A549 (cell line): ENCODE data around the gene CTIF. TPM values are rescaled to one million over a fixed set of nuclear protein-coding genes. Genes with fewer than 3 reads are reported as not detected.

Experiments used
- ATAC-seq, 2 experiments: fragments of 200-7000 bp in 1 of 2; fragments of >200 bp in 1 of 2; cut with Nextera tagmentation in 1 of 2; cut with Tn5 transposase in 1 of 2; 3 replicates each; pipeline versions ENCODE4 v1.8.0 to v1.9.1; 2018 to 2020; ENCODE audit warnings: mild to moderate bottlenecking in 1 of 2, moderate library complexity in 1 of 2
- CTCF ChIA-PET: fragments of 300-600 bp; sonication (Branson Sonifier 250); formaldehyde crosslinking; extraction: SDS; loops from one replicate; lab custom pipeline; 2021; ENCODE audit warnings: antibody characterized with exemption, inconsistent platforms; lab: Yijun Ruan, JAX
- POLR2A ChIA-PET: fragments of 350-600 bp; formaldehyde crosslinking; extraction: SDS; loops from one replicate; lab custom pipeline; 2021; ENCODE audit warnings: antibody characterized with exemption, inconsistent platforms; lab: Yijun Ruan, JAX
- DNase-seq, 2 experiments: peaks; one replicate each; pipeline versions ENCODE4 v3.0.0 to v3.0.0-alpha.2; 2011 to 2016; ENCODE audit warnings: low read depth in 1 of 2, low spot score in 1 of 2
- FAIRE-seq: peaks from 2 replicates; lab custom pipeline; 2011; peaks lifted over from hg19 to GRCh38; lab: Jason Lieb, UNC
- H3K27ac ChIP-seq, 2 experiments: fragments of >200 bp; sonication (Bioruptor Twin); formaldehyde crosslinking; 3 replicates each; pipeline ENCODE4 v1.5.1; 2016 to 2017
- H3K4me1 ChIP-seq: fragments of >200 bp; sonication (Bioruptor Twin); formaldehyde crosslinking; 3 replicates; pipeline ENCODE4 v1.6.1; 2016
- H3K4me2 ChIP-seq: fragments of >200 bp; sonication (Bioruptor Twin); formaldehyde crosslinking; 3 replicates; pipeline ENCODE4 v1.6.1; 2016
- H3K4me3 ChIP-seq: fragments of >200 bp; sonication (Bioruptor Twin); formaldehyde crosslinking; 3 replicates; pipeline ENCODE4 v1.5.1; 2016
- H3K9me3 ChIP-seq: fragments of >200 bp; sonication (Bioruptor Twin); formaldehyde crosslinking; 3 replicates; pipeline ENCODE4 v1.6.1; 2016
- BHLHE40 ChIP-seq: IDR thresholded peaks from 2 replicates; pipeline ENCODE4 v1.6.1; 2012; ENCODE audit warnings: low read depth, low read length, inconsistent platforms
- CBX2 ChIP-seq: fragments of 200-600 bp; sonication (generic); IDR thresholded peaks from 2 replicates; pipeline ENCODE4 v1.6.1; 2016; ENCODE audit warnings: low read depth, mild to moderate bottlenecking, borderline replicate concordance
- CBX8 ChIP-seq: fragments of 200-600 bp; sonication (generic); IDR thresholded peaks from 2 replicates; pipeline ENCODE4 v1.6.1; 2016
- CEBPB ChIP-seq, 2 experiments: fragments of >200 bp in 1 of 2; sonication (Bioruptor Twin) in 1 of 2; formaldehyde crosslinking in 1 of 2; IDR thresholded peaks; 2 replicates each; pipeline ENCODE4 v1.6.1; 2012 to 2016
- CTCF ChIP-seq: fragments of >200 bp; sonication (Bioruptor Twin); formaldehyde crosslinking; IDR thresholded peaks from 3 replicates; pipeline ENCODE4 v1.5.1; 2016
- EHF ChIP-seq: fragments of 250-450 bp; sonication (Bioruptor Pico); IDR thresholded peaks from 2 replicates; pipeline ENCODE4 v1.5.0; 2020; ENCODE audit warnings: mild to moderate bottlenecking
- FOSB ChIP-seq: fragments of 250-450 bp; sonication (Bioruptor Pico); IDR thresholded peaks from 2 replicates; pipeline ENCODE4 v1.5.0; 2020; ENCODE audit warnings: mild to moderate bottlenecking, moderate library complexity
- HEYL ChIP-seq: fragments of 250-450 bp; sonication (Bioruptor Pico); IDR thresholded peaks from 2 replicates; pipeline ENCODE4 v1.8.0; 2021; ENCODE audit warnings: mild to moderate bottlenecking, moderate library complexity
- JUNB ChIP-seq: fragments of >200 bp; sonication (Bioruptor Twin); formaldehyde crosslinking; IDR thresholded peaks from 2 replicates; pipeline ENCODE4 v1.6.1; 2016
- KDM5A ChIP-seq: fragments of 200-600 bp; sonication (generic); IDR thresholded peaks from 2 replicates; pipeline ENCODE4 v1.6.1; 2016; ENCODE audit warnings: antibody characterized with exemption, mild to moderate bottlenecking
- MAZ ChIP-seq: fragments of 150-350 bp; IDR thresholded peaks from 2 replicates; pipeline ENCODE4 v1.6.1; 2014; ENCODE audit warnings: antibody characterized with exemption, low read depth, low read length, borderline replicate concordance
- NFE2L2 ChIP-seq: fragments of 150-350 bp; conservative IDR thresholded peaks from 2 replicates; pipeline ENCODE4 v1.6.1; 2014; ENCODE audit warnings: low read length
- NPAS2 ChIP-seq: fragments of 250-450 bp; sonication (Bioruptor Pico); IDR thresholded peaks from 2 replicates; pipeline ENCODE4 v1.8.0; 2022; ENCODE audit warnings: mild to moderate bottlenecking, moderate library complexity, borderline replicate concordance
- RAD21 ChIP-seq, 2 experiments: fragments of >200 bp in 1 of 2; sonication (Bioruptor Twin) in 1 of 2; formaldehyde crosslinking in 1 of 2; IDR thresholded peaks in 1 of 2; conservative IDR thresholded peaks in 1 of 2; 2 replicates in 1 of 2; 3 replicates in 1 of 2; pipeline ENCODE4 v1.6.1; 2012 to 2018; ENCODE audit warnings: inconsistent platforms in 1 of 2
- RCOR1 ChIP-seq: fragments of 150-350 bp; IDR thresholded peaks from 2 replicates; pipeline ENCODE4 v1.6.1; 2014; ENCODE audit warnings: antibody characterized with exemption, low read length, low read depth
- RNF2 ChIP-seq: fragments of 200-600 bp; sonication (generic); IDR thresholded peaks from 2 replicates; pipeline ENCODE4 v1.6.1; 2016; ENCODE audit warnings: low read depth, mild to moderate bottlenecking, antibody characterized with exemption, moderate library complexity, borderline replicate concordance
- SMC3 ChIP-seq: fragments of >200 bp; sonication (Bioruptor Twin); formaldehyde crosslinking; IDR thresholded peaks from 3 replicates; pipeline ENCODE4 v1.6.1; 2018; ENCODE audit warnings: inconsistent platforms
- SREBF2 ChIP-seq: fragments of 450-650 bp; IDR thresholded peaks from 2 replicates; pipeline ENCODE4 v1.6.1; 2014; ENCODE audit warnings: mild to moderate bottlenecking, moderate library complexity
- TP53 ChIP-seq: fragments of 250-450 bp; sonication (Bioruptor Pico); IDR thresholded peaks from 2 replicates; pipeline ENCODE4 v1.5.0; 2021; ENCODE audit warnings: mild to moderate bottlenecking, moderate library complexity
- ZNF302 ChIP-seq: fragments of 250-450 bp; sonication (Bioruptor Pico); IDR thresholded peaks from 2 replicates; pipeline ENCODE4 v1.9.0; 2021; ENCODE audit warnings: inconsistent platforms, mild to moderate bottlenecking, moderate library complexity
- WGBS: methylation state at CpG from one replicate; pipeline ENCODE4 v1.1.6; 2017; ENCODE audit errors: missing lambda C conversion rate; 5-methylcytosine and 5-hydroxymethylcytosine counted together
- polyA plus RNA-seq, 4 experiments: library from polyadenylated mRNA; depleted of rRNA in 3 of 4; stranded (reverse); fragments of >200 nt; fragmentation: RNase III in 1 of 4; extraction: RNeasy Plus Mini Kit Qiagen cat#74134 plus additional on column Dnase treatment in 1 of 4; gene quantifications; 2 replicates in 3 of 4; 3 replicates in 1 of 4; pipeline ENCODE4 v1.2.3, GENCODE V29; 2011 to 2017
- TF ChIP-seq, protein P1 (sequence below): fragments of 250-450 bp; sonication (Bioruptor Pico); IDR thresholded peaks from 2 replicates; pipeline ENCODE4 v1.5.0; 2021; ENCODE audit warnings: mild to moderate bottlenecking, moderate library complexity, borderline replicate concordance
- TF ChIP-seq, protein P2 (sequence below): fragments of >200 bp; sonication (Bioruptor Twin); formaldehyde crosslinking; IDR thresholded peaks from 2 replicates; pipeline ENCODE4 v1.6.1; 2016
- TF ChIP-seq, protein P3 (sequence below): IDR thresholded peaks from 2 replicates; pipeline ENCODE4 v1.6.1; 2012; ENCODE audit warnings: low read depth, borderline replicate concordance

The CTIF gene
- polyA plus RNA-seq, 2 of the 4 experiments (the other 2 are of a cell fraction), result 17.0 to 24.7 TPM

GRCh38 chr18:48663096-48663930 is 124.5 kb downstream of the CTIF start:
- no peak overlapping the region for H3K4me2 ChIP-seq
- H3K4me3 ChIP-seq, result no peak overlapping the region

GRCh38 chr18:48663931-48664847 is 125.4 kb downstream of the CTIF start:
- CTCF ChIA-PET, result interaction anchor here (0.7 to 3.7 kb wide), 20 partner anchors 15 to 196 kb away, joined by 3 to 49 read pairs (median 4); no protein-coding TSS in a partner anchor
- TF ChIP-seq EHF (CRISPR knock-in tag) (no peak), SMC3 (peak; percentile 77), RCOR1 (no peak), RAD21 (conservative IDR thresholded peaks at IDR 0.05 in 1 of 2, IDR thresholded peaks at IDR 0.05 in 1 of 2) (peak; percentile 74 to 76), ZNF302 (no peak), CTCF (peak; percentile 59), MAZ (no peak), FOSB (no peak), TP53 (no peak), HEYL (CRISPR knock-in tag) (no peak), KDM5A (no peak)
- TF ChIP-seq, protein P1, sequence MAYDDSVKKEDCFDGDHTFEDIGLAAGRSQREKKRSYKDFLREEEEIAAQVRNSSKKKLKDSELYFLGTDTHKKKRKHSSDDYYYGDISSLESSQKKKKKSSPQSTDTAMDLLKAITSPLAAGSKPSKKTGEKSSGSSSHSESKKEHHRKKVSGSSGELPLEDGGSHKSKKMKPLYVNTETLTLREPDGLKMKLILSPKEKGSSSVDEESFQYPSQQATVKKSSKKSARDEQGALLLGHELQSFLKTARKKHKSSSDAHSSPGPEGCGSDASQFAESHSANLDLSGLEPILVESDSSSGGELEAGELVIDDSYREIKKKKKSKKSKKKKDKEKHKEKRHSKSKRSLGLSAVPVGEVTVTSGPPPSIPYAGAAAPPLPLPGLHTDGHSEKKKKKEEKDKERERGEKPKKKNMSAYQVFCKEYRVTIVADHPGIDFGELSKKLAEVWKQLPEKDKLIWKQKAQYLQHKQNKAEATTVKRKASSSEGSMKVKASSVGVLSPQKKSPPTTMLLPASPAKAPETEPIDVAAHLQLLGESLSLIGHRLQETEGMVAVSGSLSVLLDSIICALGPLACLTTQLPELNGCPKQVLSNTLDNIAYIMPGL (CRISPR knock-in tag), result no peak
- FAIRE-seq, result no peak
- Histone ChIP-seq H3K4me3 (no peak overlapping the region), H3K9me3 (no peaks in the 10 kb centered on the region), H3K27ac (peak overlapping the region; percentile 17 to 80; a peak in 3 of 6 replicates), H3K4me2 (no peak overlapping the region), H3K4me1 (peaks cover 43% of the 10 kb centered on the region)
- peak; percentile 39 to 60 for DNase-seq
- POLR2A ChIA-PET, result no interaction called here
- 60% methylated on average over 18 of the region's 29 CpGs for WGBS
- peak; percentile 32 to 69; a peak in 4 of 6 replicates for ATAC-seq

More at GRCh38 chr18:48663096-48663930, 124.5 kb downstream of the CTIF start:
- ATAC-seq, result no peak
- Histone ChIP-seq H3K4me1 (peaks cover 43% of the 10 kb centered on the region), H3K27ac (peak overlapping the region; percentile 51 to 80; a peak in 4 of 6 replicates), H3K9me3 (no peaks in the 10 kb centered on the region)
- ChIA-PET CTCF (interaction anchor here (0.7 to 3.7 kb wide), 16 partner anchors 8 to 879 kb away, joined by 3 to 49 read pairs (median 4); no protein-coding TSS in a partner anchor), POLR2A (interaction anchor here (0.6 kb wide), 1 partner anchor 28 kb away, joined by 3 read pairs; no protein-coding TSS in a partner anchor)
- FAIRE-seq, result no peak
- TF ChIP-seq BHLHE40, result no peak
- no peak for TF ChIP-seq JUNB
- no peak for TF ChIP-seq CBX2
- no peak for TF ChIP-seq SREBF2
- no peak for TF ChIP-seq RNF2
- no peak for TF ChIP-seq CTCF
- no peak for TF ChIP-seq NFE2L2
- TF ChIP-seq, protein P2, sequence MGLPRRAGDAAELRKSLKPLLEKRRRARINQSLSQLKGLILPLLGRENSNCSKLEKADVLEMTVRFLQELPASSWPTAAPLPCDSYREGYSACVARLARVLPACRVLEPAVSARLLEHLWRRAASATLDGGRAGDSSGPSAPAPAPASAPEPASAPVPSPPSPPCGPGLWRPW, result no peak
- TF ChIP-seq KDM5A, result no peak
- no peak for TF ChIP-seq CBX8
- TF ChIP-seq, protein P3, sequence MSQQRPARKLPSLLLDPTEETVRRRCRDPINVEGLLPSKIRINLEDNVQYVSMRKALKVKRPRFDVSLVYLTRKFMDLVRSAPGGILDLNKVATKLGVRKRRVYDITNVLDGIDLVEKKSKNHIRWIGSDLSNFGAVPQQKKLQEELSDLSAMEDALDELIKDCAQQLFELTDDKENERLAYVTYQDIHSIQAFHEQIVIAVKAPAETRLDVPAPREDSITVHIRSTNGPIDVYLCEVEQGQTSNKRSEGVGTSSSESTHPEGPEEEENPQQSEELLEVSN, result no peak
- no peak for TF ChIP-seq CEBPB (IDR thresholded peaks at IDR 0.05)
- TF ChIP-seq NPAS2 (CRISPR knock-in tag), result no peak
- DNase-seq, result no peak
- WGBS, result 87% methylated on average over 14 of the region's 14 CpGs
